Measurements from ENCODE around the gene TYW3. TPM values are rescaled to one million over a fixed set of nuclear protein-coding genes. Genes with fewer than 3 reads are reported as not detected.

Gene TYW3
- 14.5 TPM for total RNA-seq

- peak; percentile 98 for DNase-seq
These were observed at the start of gene TYW3, which contains the start of gene CRYZ for GRCh38 chr1:74732960-74733603. Gene TYW3 (plus strand): TSS chr1:74733152. CDS start chr1:74733245, 93 bp downstream. Gene CRYZ (minus strand): TSS chr1:74733050. CDS start chr1:74724821, 8,229 bp downstream.

GRCh38 chr1:74683656-74684055, 49.3 kb upstream of the TYW3 start:
- no peak for DNase-seq

GRCh38 chr1:74684301-74684700, 48.7 kb upstream of the TYW3 start:
- no peak for DNase-seq

- no peak for DNase-seq
These were observed 46.0 kb upstream of the TYW3 start for GRCh38 chr1:74686928-74687327.

GRCh38 chr1:74689621-74690363, 43.2 kb upstream of the TYW3 start:
- peak; percentile 85 for DNase-seq

GRCh38 chr1:74690364-74690696, 42.6 kb upstream of the TYW3 start:
- no peak for DNase-seq

GRCh38 chr1:74690909-74691308, 42.0 kb upstream of the TYW3 start:
- no peak for DNase-seq

- no peak for DNase-seq
These were observed 39.5 kb upstream of the TYW3 start for GRCh38 chr1:74693473-74693872.

- no peak for DNase-seq
These were observed 35.1 kb upstream of the TYW3 start for GRCh38 chr1:74697832-74698231.

- DNase-seq: no peak
These were observed 33.6 kb upstream of the TYW3 start for GRCh38 chr1:74699331-74699730.

- DNase-seq: no peak
These were observed 29.4 kb upstream of the TYW3 start for GRCh38 chr1:74703386-74704182.

GRCh38 chr1:74712881-74713280, 20.1 kb upstream of the TYW3 start:
- DNase-seq: no peak

- DNase-seq: no peak
These were observed 19.1 kb upstream of the TYW3 start for GRCh38 chr1:74713849-74714248.

- no peak for DNase-seq
These were observed 18.3 kb upstream of the TYW3 start for GRCh38 chr1:74714429-74715235.

- no peak for DNase-seq
These were observed 17.8 kb upstream of the TYW3 start for GRCh38 chr1:74715236-74715502.

- no peak for DNase-seq
These were observed 17.1 kb upstream of the TYW3 start for GRCh38 chr1:74715806-74716205.

- DNase-seq: no peak
These were observed 16.1 kb upstream of the TYW3 start for GRCh38 chr1:74716822-74717221.

GRCh38 chr1:74717626-74718025, 15.3 kb upstream of the TYW3 start:
- no peak for DNase-seq

- DNase-seq: no peak
These were observed 6.9 kb upstream of the TYW3 start for GRCh38 chr1:74726063-74726462.

GRCh38 chr1:74728736-74729135, 4.2 kb upstream of the TYW3 start:
- DNase-seq: no peak

GRCh38 chr1:74729741-74730478, 3.0 kb upstream of the TYW3 start:
- peak; percentile 21 for DNase-seq

Measured in tongue (tissue), 2 donors.